ENCODE data around the gene USP11.
A peak's percentile ranks its signal among the peaks of the same experiment; 100 is the strongest.

The USP11 gene

DNA sequence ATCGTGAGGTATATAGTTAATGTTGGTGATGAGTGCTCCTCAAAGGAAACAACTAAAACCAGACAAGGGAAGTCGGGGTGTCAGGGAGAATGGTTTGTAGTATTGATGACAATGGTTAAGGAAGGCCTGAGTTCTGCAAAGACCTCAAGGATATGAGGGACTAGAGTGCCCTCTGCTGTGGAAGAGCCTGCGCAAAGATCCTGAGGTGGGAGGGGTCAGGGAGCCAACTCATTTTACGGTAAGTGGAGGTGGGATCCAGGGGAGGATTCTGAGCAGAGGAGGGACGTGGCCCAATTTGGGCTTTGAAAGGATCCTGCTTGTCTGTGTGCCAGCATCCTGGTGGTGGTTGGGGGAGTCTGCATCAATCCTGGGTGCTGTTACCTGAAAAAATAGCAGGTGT, 27.8 kb upstream of the USP11 start:
- DNase-seq = no peak

DNA sequence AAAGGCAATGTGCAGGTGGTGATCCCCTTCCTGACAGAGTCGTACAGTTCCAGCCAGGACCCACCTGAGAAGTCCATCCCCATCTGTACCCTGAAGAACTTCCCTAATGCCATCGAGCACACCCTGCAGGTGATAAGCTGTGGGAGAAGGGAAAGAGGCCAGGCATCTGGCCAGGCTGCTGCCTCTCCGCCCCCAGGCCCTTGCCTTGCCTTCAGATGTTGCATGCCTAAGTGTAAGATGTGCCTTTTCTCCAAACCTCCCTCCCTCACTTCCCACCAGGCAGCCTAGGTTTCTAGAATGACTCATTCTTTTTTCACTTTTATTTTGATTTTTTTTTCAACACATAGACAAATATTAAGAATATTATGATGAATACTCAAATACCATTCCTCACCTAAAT, 26.5 kb upstream of the USP11 start:
- DNase-seq = no peak

DNA sequence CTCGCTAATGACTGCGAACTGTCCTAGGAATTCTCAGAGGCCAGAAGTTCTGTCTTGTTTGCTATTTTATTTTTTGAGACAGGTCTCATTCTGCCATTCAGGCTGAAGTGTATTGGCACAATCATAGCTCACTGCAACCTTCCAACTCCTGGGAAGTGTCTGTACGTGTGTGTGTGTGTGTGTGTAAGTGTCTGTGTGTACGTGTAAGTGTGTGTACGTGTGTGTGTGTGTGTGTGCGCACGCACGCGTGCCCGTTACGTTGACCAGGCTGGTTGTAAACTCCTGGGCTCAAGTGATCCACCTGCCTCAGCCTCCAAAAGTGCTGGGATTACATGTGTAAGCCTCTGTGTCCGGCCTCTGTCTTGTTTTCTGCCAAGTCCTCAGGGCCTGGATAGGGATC, 24.7 kb upstream of the USP11 start:
- no peak for DNase-seq

DNA sequence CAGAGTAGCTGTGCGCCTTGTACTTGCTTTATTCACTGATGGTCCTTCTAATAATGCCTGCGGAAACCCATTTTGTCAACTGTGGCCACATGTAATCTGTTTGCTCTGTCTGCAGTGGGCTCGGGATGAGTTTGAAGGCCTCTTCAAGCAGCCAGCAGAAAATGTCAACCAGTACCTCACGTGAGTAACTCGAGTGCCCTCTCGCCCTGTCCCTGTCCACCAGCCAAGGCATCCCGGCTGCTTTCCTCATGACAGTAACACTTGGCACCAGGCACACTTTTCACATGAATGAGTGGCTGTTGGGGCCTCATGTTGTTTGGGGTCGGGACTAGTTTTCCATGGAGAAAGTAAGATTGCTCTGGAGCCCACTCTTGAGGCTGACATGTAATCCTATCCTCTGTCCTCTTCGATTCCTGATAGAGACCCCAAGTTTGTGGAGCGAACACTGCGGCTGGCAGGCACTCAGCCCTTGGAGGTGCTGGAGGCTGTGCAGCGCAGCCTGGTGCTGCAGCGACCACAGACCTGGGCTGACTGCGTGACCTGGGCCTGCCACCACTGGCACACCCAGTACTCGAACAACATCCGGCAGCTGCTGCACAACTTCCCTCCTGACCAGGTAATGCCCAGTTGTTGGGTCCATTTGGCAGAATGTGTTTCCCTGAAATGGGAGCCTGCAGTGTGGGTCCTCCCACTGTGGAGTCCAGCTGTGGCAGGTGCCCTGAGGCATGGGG, 23.1 kb upstream of the USP11 start:
- DNase-seq = no peak

- no peak for DNase-seq
These were observed 22.0 kb upstream of the USP11 start for GRCh38 chrX:47210661-47211425.

DNA sequence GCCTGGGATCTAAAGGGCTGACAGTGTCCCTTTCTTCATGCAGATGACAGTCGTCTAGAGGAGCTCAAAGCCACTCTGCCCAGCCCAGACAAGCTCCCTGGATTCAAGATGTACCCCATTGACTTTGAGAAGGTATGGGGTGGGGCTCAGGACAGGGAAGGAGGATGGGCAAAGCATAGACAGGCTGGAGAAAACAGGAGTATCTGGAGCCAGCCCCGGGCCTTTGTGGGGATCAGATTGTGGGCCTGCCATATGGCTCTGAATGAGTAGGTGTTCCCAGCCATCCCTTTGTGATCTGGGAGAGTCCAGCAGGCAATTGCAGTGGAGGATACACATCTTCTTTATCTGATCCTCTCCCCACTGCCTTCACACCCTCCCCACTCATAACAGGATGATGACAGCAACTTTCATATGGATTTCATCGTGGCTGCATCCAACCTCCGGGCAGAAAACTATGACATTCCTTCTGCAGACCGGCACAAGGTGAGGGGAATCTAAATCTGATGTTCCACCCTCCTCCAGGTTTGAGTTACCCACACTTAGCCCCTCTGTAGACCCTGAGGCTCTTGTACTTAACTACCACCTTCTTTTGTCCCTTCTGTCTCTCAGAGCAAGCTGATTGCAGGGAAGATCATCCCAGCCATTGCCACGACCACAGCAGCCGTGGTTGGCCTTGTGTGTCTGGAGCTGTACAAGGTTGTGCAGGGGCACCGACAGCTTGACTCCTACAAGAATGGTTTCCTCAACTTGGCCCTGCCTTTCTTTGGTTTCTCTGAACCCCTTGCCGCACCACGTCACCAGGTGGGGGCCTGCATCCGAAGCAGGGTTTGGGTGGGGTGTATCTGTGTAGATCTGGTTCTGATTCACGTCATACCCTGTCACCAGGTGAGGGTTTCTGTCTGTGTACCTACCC, 20.2 kb upstream of the USP11 start:
- DNase-seq = no peak

- no peak for DNase-seq
These were observed 18.3 kb upstream of the USP11 start for GRCh38 chrX:47214435-47215077.

DNA sequence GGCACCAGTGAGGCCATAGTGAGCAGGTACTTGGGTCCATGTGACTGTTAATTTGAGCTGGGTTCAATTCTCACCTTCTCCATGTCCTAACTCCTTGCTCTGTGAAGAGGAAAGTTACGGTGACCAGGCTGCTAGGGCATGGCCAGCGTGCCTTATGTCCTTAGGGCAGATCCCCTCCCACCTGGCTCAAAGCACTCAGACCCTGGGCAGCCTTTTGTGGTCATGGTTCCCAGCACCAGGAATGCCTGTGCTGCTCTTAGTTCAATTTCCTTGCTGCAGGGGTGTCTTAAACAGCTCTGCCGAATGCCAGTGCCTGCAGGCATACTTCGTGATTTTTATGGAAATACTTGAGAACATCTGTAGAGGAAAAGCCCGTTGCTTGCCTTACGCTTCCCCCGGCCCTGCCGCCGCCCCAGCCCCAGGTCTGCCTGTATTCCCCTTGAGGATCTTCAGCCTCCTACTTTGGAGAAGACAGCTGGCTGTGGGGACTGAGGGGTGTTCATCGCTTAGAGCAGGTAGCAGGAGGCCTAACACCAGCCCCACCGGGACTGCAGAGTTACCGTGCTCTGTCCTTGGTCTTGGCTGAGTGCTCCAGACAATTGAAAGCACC, 17.4 kb upstream of the USP11 start:
- no peak for DNase-seq

DNA sequence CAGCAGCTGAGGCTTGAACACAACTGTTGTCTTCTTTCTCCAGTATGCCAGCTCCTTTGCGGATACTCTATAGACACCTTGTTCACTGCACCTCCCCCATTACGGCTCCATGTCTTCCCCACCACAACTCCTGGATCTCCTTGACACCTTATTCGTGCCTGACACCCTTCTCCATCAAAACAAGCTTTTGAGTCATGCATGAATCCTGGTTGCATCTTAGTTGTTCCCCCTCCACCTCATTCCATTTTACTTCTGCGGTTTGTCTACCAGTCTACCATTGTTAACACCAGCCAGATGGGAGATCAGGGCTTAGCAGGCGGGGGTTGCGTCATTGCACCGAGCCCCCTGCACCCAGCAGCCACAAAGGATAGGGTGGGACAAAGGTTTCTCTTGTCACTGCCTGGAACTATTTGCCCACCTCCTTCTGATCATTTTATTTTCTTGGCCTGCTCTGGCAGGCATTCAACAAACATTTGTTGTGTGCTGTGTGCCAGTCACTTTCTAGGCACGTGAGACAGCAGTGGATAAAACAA, 16.4 kb upstream of the USP11 start:
- DNase-seq = no peak

GRCh38 chrX:47217121-47217851, 15.5 kb upstream of the USP11 start:
- no peak for DNase-seq

DNA sequence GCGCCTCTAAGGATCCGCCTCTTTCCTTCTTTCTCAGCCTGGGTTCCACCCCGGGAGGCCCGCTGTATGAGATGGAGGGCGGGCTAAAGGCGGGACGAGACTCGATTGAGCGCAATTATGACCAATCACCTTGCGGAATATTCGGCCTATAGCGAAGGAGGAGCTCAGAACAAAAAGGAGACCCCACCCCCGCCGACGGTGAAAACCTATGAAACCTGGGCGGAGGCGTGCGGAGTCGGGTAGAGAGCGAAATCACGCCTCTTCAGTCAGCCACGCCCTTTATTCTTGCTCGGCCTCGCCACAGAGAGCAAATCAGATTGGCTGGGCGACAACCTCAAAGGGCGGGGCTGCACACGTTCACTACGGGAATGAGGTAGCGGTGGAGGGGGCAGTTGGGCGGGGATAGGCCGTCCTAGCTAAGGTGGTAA, 14.9 kb upstream of the USP11 start:
- DNase-seq = peak; percentile 95

GRCh38 chrX:47218280-47218919, 14.4 kb upstream of the USP11 start, which contains the start of gene CDK16:
Gene CDK16, plus strand, starts transcription at chrX:47218681. Its CDS starts 4,877 bp downstream, at chrX:47223558.
- peak; percentile 40 for DNase-seq

DNA sequence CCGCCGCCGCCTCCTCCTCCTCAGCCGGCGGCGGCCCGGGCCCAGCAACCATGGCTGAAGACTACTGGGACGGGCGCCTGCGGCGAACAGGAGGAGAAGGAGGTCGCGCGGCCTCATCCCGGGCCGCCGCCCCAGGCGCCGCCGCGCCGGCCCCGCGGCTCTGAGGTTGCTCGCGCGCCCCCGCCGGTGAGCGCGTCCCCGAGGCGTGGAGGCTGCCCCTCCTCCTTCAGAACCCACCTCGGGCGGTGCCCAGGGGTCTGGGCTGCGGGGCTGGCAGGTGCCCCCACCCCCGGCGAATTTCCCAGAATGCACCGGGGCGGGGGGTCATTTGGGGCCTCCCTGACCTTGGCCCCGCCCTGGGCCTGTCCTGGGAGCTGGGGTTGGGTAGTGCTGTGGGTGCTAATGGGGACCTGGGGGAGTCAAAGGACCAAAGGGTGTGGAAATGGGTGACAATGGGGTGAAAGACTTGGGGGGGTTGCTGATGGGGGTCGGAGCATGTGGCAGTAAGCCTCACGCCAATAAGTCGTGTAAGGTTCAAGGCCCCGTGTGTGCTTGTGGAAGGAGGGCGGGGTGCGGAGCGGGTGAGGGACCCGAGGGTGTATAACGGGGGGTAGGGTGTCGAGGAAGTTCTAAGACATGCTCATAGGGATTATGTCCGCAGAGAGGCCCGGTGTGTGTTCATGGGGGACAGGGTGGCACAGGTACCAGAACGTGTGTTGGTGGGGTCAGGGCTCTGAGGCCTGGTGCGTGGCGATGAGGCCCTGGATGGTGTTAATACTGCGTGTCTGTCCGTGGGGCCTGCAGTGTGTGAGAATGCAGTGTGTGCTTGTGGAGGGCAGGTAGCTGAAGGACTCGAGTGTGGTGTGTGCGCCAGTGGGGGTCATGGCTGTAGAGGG, 13.6 kb upstream of the USP11 start:
- DNase-seq = no peak

- DNase-seq = no peak
These were observed 11.1 kb upstream of the USP11 start for GRCh38 chrX:47221756-47222155.

DNA sequence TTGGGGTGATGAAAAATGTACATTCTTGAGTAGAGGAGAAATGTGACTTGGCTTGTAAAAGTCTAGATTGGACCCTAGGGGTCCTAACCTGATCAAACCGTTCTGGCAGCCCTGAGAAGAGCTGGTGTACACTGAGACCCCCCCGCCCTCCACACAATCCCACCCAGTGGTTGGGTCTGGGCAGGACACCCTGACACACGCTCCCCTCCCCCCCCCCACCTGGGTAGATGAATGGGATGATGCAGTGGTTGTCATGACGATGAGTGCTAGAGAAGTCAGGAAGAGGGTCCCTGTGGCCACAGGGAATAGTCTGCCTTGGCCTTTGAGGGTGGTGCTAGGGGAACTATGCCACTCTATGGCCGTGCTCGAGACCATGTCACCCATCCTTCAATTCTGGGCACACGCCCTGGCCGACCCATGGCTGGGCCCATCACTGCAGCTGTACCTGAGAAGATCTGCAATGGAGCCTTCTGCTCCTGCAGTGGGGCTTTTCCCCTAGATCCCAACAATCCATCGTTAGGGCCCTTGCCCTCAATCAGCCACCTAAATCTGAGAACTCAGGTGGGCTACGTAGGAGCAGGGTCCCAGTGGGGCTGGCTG, 10.0 kb upstream of the USP11 start:
- no peak for DNase-seq

GRCh38 chrX:47223476-47224250, 9.1 kb upstream of the USP11 start:
- DNase-seq = no peak

DNA sequence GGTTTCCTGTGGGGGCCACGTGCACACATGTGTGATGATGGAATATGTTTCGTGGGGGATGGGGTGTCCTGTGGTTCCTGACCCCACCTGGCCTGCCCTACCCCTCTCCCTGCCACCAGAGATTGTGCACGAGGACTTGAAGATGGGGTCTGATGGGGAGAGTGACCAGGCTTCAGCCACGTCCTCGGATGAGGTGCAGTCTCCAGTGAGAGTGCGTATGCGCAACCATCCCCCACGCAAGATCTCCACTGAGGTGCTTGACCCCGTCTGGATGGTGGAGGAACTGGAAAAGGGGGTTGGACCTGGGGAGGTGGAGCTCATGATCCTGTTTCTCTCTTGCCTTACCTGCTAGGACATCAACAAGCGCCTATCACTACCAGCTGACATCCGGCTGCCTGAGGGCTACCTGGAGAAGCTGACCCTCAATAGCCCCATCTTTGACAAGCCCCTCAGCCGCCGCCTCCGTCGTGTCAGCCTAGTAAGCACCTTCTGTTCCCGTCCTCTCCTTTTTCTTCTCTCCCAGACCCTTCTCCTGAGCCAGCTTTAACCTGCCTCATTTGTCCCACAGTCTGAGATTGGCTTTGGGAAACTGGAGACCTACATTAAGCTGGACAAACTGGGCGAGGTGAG, 8.4 kb upstream of the USP11 start:
- no peak for DNase-seq

DNA sequence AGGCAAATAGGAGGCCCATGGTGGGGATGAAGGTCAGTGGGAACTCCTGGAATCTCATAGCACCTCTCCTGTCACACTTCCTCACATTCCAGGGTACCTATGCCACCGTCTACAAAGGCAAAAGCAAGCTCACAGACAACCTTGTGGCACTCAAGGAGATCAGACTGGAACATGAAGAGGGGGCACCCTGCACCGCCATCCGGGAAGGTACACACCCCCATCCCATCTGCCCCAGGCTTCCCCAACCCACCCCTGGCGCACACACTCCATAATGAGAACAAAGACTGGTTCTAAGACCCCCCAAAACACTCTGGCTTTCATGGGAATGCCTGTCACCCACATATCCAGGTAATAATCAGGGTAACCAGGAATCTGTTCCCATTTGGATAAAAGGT, 7.9 kb upstream of the USP11 start:
- DNase-seq = no peak

Data from NCI-H524 treated with DMSO at 0.1 percent for 48 hours (cell line).